ENCODE data around the gene PHACTR1.
A peak's percentile ranks its signal among the peaks of the same experiment; 100 is the strongest.

Gene PHACTR1

GRCh38 chr6:12987783-12988182 is 271.2 kb downstream of the PHACTR1 start:
- DNase-seq (ENCODE audit: low spot score): no peak

- no peak for DNase-seq (ENCODE audit: low spot score)
Measured at GRCh38 chr6:12990162-12990561, 273.6 kb downstream of the PHACTR1 start.

GRCh38 chr6:12991435-12991834 is 274.9 kb downstream of the PHACTR1 start:
- DNase-seq (ENCODE audit: low spot score): no peak

- no peak for DNase-seq (ENCODE audit: low spot score)
Measured at GRCh38 chr6:12992770-12993169, 276.2 kb downstream of the PHACTR1 start.

- no peak for DNase-seq (ENCODE audit: low spot score)
Measured at GRCh38 chr6:12993283-12993898, 276.8 kb downstream of the PHACTR1 start.

- DNase-seq (ENCODE audit: low spot score): no peak
Measured at GRCh38 chr6:12995419-12995818, 278.9 kb downstream of the PHACTR1 start.

GRCh38 chr6:13000537-13000936 is 284.0 kb downstream of the PHACTR1 start:
- DNase-seq (ENCODE audit: low spot score): no peak

GRCh38 chr6:13001927-13002326 is 285.4 kb downstream of the PHACTR1 start:
- no peak for DNase-seq (ENCODE audit: low spot score)

GRCh38 chr6:13004601-13005000 is 288.0 kb downstream of the PHACTR1 start:
- no peak for DNase-seq (ENCODE audit: low spot score)

- DNase-seq (ENCODE audit: low spot score): no peak
Measured at GRCh38 chr6:13005994-13006393, 289.4 kb downstream of the PHACTR1 start.

GRCh38 chr6:13006578-13007300 is 290.2 kb downstream of the PHACTR1 start:
- no peak for DNase-seq (ENCODE audit: low spot score)

- DNase-seq (ENCODE audit: low spot score): no peak
Measured at GRCh38 chr6:13007744-13008143, 291.2 kb downstream of the PHACTR1 start.

GRCh38 chr6:13009031-13009430 is 292.5 kb downstream of the PHACTR1 start:
- DNase-seq (ENCODE audit: low spot score): peak; percentile 58

GRCh38 chr6:13009461-13009860 is 292.9 kb downstream of the PHACTR1 start:
- DNase-seq (ENCODE audit: low spot score): no peak

GRCh38 chr6:13011612-13012146 is 295.1 kb downstream of the PHACTR1 start:
- DNase-seq (ENCODE audit: low spot score): peak; percentile 11

- no peak for DNase-seq (ENCODE audit: low spot score)
Measured at GRCh38 chr6:13012296-13012695, 295.7 kb downstream of the PHACTR1 start.

GRCh38 chr6:13012977-13013680 is 296.6 kb downstream of the PHACTR1 start:
- DNase-seq (ENCODE audit: low spot score): no peak

- DNase-seq (ENCODE audit: low spot score): no peak
Measured at GRCh38 chr6:13013681-13014503, 297.3 kb downstream of the PHACTR1 start.

- peak; percentile 38 for DNase-seq (ENCODE audit: low spot score)
Measured at GRCh38 chr6:13014504-13015378, 298.2 kb downstream of the PHACTR1 start.

GRCh38 chr6:13015379-13015681 is 298.8 kb downstream of the PHACTR1 start:
- DNase-seq (ENCODE audit: low spot score): peak; percentile 20

GRCh38 chr6:13024616-13025015 is 308.0 kb downstream of the PHACTR1 start:
- no peak for DNase-seq (ENCODE audit: low spot score)

All from SK-N-DZ (cell line).